Left colon (tissue), 2 donors: Measurements from ENCODE around the gene ABCD3. TPM values are rescaled to one million over a fixed set of nuclear protein-coding genes. Genes with fewer than 3 reads are reported as not detected.

ENCODE experiments used
- ATAC-seq: fragments of 200-7000 bp; cut with Tn5 transposase; one replicate; pipeline ENCODE4 v1.9.1; 2020; ENCODE audit warnings: mild to moderate bottlenecking, moderate library complexity
- DNase-seq, 2 donors: peaks; one replicate each; pipeline ENCODE4 v3.0.0-alpha.2; 2020
- intact Hi-C, 2 donors: fragments of 100-400 bp; cut with DNase I in 1 of 2; cut with micrococcal nuclease in 1 of 2; formaldehyde crosslinking; loops; one replicate each; pipeline versions ENCODE4 v1.11.2 to v1.14.0; 2022; cut with DNase I, micrococcal nuclease
- total RNA-seq, 2 donors: library from RNA; stranded (reverse); fragmentation: NEBNext Ultra II Directional; extraction: Animal tissue kit (Norgen Biotek cat#: 25700); gene quantifications; one replicate each; pipeline ENCODE4 v1.2.1, GENCODE V29; 2021
- donor health status: DM: no; HTN: no; CAD: no.
- donor health status: DM: yes; HTN: yes; CAD: no.

The ABCD3 gene
- total RNA-seq, 2 donors from 2014 or later, result 111 to 117 TPM

- DNase-seq (no peak), ATAC-seq (no peak)
- intact Hi-C loops, result no loop called here
These were observed 85.0 kb downstream of the ABCD3 start for GRCh38 chr1:94503153-94503552.

GRCh38 chr1:94504601-94505000 is 86.4 kb downstream of the ABCD3 start:
- ATAC-seq, result no peak
- no peak for DNase-seq
- intact Hi-C loops, result no loop called here

GRCh38 chr1:94512816-94513215 is 94.6 kb downstream of the ABCD3 start:
- intact Hi-C loops, result no loop called here
- no peak for DNase-seq
- ATAC-seq, result no peak

- ATAC-seq (peak; percentile 72), DNase-seq (peak in 1 of 2 donors; percentile 24)
- intact Hi-C loops, result no loop called here
These were observed 96.0 kb downstream of the ABCD3 start for GRCh38 chr1:94514095-94514727.

- intact Hi-C loops, result no loop called here
- no peak for DNase-seq
- no peak for ATAC-seq
These were observed 97.2 kb downstream of the ABCD3 start for GRCh38 chr1:94515296-94515947.

DNA sequence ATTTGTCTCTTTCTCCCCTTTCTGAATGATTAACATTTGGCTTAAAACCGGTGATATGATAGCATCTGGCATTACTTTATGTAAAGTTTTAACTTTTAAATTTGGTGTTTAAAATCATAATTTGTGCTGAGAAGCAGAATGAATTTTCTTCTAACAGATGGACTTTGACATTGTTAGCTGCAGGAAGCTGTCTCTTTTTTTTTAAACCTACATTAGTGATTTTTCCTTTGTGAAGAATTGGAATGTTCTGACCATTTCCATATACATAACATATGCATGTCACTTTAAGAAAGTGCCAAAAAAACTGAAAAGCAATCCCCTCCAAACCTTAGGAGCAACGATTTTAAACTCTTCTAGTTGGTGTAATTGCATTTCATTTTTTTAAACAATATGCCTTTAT is 101.2 kb downstream of the ABCD3 start:
- DNase-seq (no peak), ATAC-seq (no peak)
- intact Hi-C loops, result no loop called here

DNA sequence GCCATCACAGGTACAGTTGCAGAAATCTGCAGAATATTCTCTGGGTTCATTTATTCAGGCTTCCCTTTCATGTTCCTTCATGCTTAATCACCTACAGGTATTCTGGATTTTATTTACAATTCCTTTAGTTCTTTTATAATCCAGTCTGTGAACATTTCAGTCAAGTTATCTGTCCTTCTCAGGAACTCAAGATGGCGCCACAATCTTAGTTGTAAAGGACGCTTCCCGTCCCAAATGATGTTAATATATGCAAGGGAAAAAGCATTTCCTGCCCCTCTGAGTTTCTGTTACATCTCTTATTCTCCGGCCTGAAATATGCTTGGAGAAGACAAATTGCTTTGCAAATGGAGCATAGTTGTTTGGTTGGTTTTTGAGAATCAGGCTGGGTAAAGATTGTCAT is 104.1 kb downstream of the ABCD3 start:
- no peak for DNase-seq
- ATAC-seq, result peak; percentile 73
- intact Hi-C loops, result loop anchor here (5.0 to 10.0 kb wide), 2 partner anchors 280 to 282 kb away; no protein-coding TSS in a partner anchor

- intact Hi-C loops, result loop anchor here (5.0 to 10.0 kb wide), 2 partner anchors 278 to 280 kb away; no protein-coding TSS in a partner anchor
- ATAC-seq (no peak), DNase-seq (no peak)
These were observed 106.3 kb downstream of the ABCD3 start for GRCh38 chr1:94524531-94524930.

GRCh38 chr1:94526152-94526980 is 108.2 kb downstream of the ABCD3 start:
- intact Hi-C loops, result loop anchor here in 1 of 2 donors (10.0 kb wide), 1 partner anchor 278 kb away; no protein-coding TSS in a partner anchor
- ATAC-seq, result no peak
- DNase-seq, result no peak

DNA sequence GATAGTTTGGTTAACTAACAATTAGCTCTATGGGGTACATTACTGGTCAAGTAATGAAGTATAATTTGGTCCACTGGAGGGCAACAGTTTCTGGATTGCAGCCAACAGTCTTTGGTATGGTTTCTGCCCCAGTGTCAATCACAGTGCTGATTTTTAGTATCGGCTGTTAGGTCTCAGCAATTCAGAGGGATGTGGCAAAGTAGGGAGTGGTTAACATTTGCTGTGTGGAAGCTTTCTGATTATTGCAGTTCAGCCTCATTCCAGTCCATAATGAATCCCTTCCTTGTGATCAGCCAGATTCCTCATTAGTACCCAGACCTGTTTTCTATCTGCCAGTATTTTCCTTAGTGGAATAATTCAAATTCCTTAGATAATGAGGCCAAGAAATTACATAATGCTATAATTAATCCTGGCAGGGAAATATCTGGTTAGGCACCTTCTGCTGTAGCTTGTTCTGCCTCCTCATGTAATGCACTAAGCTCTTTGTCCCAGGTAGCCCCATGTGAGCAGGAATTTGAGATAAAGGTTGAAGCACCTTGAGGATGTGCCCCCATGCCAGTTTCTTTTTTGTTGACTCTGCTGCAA is 109.3 kb downstream of the ABCD3 start:
- ATAC-seq, result peak; percentile 79
- no peak for DNase-seq
- intact Hi-C loops, result loop anchor here in 1 of 2 donors (10.0 kb wide), 1 partner anchor 277 kb away; no protein-coding TSS in a partner anchor

GRCh38 chr1:94528299-94528698 is 110.1 kb downstream of the ABCD3 start:
- DNase-seq, result no peak
- intact Hi-C loops, result loop anchor here in 1 of 2 donors (10.0 kb wide), 1 partner anchor 277 kb away; no protein-coding TSS in a partner anchor
- ATAC-seq, result no peak

DNA sequence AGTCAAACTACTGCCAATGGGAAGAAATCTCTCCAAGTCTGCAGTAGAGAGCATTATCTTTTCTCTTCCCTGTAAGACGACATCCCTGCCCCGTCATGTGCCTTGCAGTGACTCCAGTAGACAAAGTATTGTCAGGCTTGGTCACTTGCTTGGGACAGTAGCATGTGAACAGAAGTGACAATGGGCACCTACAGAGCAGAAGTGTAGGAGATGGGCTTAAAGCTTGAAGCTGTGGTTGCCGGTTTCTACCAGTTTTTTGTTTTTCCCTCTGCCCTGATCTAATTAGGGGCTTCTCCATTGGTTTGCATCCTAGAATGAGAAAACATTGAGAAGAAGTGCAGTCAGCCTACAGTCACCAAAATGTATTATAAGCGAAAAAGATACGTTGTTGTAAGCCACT is 110.6 kb downstream of the ABCD3 start:
- DNase-seq (no peak), ATAC-seq (no peak)
- intact Hi-C loops, result loop anchor here in 1 of 2 donors (10.0 kb wide), 1 partner anchor 276 kb away; no protein-coding TSS in a partner anchor

GRCh38 chr1:94529416-94529815 is 111.2 kb downstream of the ABCD3 start:
- DNase-seq (no peak), ATAC-seq (no peak)
- intact Hi-C loops, result loop anchor here in 1 of 2 donors (10.0 kb wide), 1 partner anchor 275 kb away; no protein-coding TSS in a partner anchor

GRCh38 chr1:94530373-94530878 is 112.2 kb downstream of the ABCD3 start:
- DNase-seq (no peak), ATAC-seq (no peak)
- intact Hi-C loops, result no loop called here

- ATAC-seq, result no peak
- intact Hi-C loops, result no loop called here
These were observed 113.5 kb downstream of the ABCD3 start for GRCh38 chr1:94531664-94532063.

GRCh38 chr1:94532077-94532476 is 113.9 kb downstream of the ABCD3 start:
- DNase-seq (no peak), ATAC-seq (peak; percentile 72)
- intact Hi-C loops, result no loop called here

More at GRCh38 chr1:94531664-94532063, 113.5 kb downstream of the ABCD3 start:
- DNase-seq, result no peak

DNA sequence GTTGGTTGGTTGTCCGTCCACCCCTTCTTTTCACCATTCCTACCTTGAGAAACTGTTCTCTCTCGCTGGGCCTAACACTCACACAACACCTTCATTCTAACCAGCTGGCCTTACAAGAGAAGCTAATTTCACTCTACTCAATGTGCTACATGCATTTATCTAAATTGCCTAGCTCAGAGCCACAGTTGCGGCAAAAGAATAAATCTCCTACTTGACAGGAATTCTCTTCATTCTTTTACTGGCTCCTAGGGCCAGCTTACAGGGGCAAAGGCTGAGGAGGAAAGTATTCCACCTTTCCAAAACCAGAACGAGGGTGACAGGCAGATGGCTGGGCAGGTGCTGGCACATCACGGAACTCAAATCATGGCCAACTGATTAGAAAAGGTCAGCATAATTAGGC is 116.9 kb downstream of the ABCD3 start:
- intact Hi-C loops, result no loop called here
- ATAC-seq (no peak), DNase-seq (no peak)

DNA sequence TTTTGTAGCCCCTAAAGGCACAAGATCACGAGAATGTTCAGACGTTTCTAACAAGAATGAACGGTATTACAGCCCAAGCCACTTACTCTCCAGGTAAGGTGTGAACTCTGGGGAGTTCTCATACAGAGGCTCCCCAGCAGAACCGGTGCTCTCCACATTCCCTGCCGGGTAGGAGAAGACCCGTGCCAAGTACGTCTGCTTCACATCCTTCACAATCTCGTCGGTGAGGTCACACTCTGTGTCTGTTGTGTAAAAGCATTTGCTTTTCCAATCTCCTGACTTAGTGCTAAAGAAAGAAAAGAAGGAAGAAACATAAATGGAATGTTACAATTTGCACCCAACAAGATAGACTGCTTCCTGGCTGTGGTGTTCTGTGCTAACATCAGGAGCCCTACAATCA is 117.7 kb downstream of the ABCD3 start:
- DNase-seq (no peak), ATAC-seq (no peak)
- intact Hi-C loops, result no loop called here

DNA sequence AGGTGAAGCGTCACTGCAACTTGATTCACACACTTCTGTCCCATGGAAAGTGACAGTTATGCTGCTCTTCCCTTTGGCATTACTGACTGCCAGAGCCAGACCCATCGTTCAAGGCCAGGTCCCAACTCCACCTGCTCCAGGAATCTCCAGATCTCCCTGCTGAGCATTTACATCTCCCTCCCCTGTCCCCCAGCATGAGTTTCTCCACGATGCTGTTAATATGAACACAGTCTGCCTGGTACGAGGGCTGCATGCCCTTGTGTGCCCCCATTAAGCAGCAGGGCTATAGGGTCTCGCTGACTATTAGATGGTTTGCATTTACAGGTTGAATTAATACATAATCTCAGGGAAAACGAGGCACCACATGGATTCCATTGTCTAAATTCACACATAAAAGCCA is 119.1 kb downstream of the ABCD3 start:
- intact Hi-C loops, result no loop called here
- ATAC-seq (no peak), DNase-seq (no peak)
